Stomach (tissue), 4 donors: ENCODE data around the gene LEFTY2.
"Not testable (repeated sequence)": the region's sequence is repeated elsewhere in the genome, so short reads cannot be mapped to it uniquely, and the experiment has no call there.

ENCODE experiments used
- EP300 ChIP-seq: sonication (generic); formaldehyde crosslinking; IDR thresholded peaks from one replicate; pipeline ENCODE4 v1.6.1; 2017; ENCODE audit warnings: antibody characterized with exemption
- POLR2A ChIP-seq, 4 donors: fragments of 450-650 bp; IDR thresholded peaks; one replicate each; pipeline ENCODE4 v1.6.1; 2016; ENCODE audit warnings: antibody characterized with exemption in 4 of 4, control low read depth in 2 of 4, mild to moderate bottlenecking in 1 of 4, moderate library complexity in 1 of 4
- POLR2AphosphoS5 ChIP-seq, 3 donors: sonication (generic); formaldehyde crosslinking; IDR thresholded peaks; one replicate each; pipeline ENCODE4 v1.6.1; 2016; ENCODE audit warnings: antibody characterized with exemption in 3 of 3
- TF ChIP-seq, protein P1 (sequence below), 7 experiments: fragments of 450-650 bp in 4 of 7; fragments of 200-600 bp in 3 of 7; sonication (generic) in 3 of 7; IDR thresholded peaks; one replicate each; pipeline ENCODE4 v1.5.1; 2016 to 2019; ENCODE audit warnings: antibody characterized with exemption in 7 of 7, control low read depth in 2 of 7, mild to moderate bottlenecking in 1 of 7

DNA sequence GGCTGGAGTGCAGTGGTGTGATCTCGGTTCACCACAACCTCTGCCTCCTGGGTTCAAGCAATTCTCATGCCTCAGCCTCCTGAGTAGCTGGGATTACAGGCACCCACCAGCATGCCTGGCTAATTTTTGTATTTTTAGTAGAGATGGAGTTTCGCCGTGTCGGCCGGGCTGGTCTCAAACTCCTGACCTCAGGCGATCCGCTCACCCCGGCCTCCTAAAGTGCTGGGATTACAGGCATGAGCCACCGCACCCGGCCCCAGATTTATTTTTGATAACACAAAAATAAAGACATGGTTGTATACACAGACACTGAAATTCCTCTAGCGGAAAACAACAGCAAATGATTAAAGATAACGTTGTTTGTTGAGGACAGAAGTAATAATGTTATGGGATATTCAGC lies 34.1 kb upstream of the LEFTY2 start:
- TF ChIP-seq, protein P1, sequence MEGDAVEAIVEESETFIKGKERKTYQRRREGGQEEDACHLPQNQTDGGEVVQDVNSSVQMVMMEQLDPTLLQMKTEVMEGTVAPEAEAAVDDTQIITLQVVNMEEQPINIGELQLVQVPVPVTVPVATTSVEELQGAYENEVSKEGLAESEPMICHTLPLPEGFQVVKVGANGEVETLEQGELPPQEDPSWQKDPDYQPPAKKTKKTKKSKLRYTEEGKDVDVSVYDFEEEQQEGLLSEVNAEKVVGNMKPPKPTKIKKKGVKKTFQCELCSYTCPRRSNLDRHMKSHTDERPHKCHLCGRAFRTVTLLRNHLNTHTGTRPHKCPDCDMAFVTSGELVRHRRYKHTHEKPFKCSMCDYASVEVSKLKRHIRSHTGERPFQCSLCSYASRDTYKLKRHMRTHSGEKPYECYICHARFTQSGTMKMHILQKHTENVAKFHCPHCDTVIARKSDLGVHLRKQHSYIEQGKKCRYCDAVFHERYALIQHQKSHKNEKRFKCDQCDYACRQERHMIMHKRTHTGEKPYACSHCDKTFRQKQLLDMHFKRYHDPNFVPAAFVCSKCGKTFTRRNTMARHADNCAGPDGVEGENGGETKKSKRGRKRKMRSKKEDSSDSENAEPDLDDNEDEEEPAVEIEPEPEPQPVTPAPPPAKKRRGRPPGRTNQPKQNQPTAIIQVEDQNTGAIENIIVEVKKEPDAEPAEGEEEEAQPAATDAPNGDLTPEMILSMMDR (IDR thresholded peaks at IDR 0.05) = not testable (repeated sequence)
- TF ChIP-seq EP300; POLR2A (IDR thresholded peaks at IDR 0.05); POLR2AphosphoS5 (IDR thresholded peaks at IDR 0.05): not testable (repeated sequence)
